ENCODE data around the gene METTL8.

The METTL8 gene

DNA sequence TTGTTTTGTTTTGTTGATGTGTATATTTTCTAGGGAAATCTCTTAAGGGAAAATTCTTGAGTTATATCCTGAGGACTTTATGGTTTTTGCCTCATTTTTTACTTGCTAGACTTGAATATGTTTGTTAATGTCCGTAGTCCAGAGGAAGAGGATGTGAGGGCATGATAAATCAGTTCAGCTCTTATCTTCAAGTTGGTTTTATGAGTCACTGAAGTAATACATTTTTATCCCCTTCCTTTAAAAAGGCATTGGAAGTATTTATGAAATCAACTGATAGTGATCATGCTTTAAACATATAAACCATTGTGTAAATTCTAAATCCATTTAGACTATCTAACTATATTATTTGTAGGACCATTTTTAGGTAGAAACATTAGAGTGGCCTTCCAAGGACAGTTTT lies 44.6 kb upstream of the METTL8 start:
- DNase-seq (ENCODE audit: low read depth), result no peak
- TF ChIP-seq MYC (IDR thresholded peaks at IDR 0.05; ENCODE audit: low read depth, low read length), result no peak
- TF ChIP-seq, protein P1, sequence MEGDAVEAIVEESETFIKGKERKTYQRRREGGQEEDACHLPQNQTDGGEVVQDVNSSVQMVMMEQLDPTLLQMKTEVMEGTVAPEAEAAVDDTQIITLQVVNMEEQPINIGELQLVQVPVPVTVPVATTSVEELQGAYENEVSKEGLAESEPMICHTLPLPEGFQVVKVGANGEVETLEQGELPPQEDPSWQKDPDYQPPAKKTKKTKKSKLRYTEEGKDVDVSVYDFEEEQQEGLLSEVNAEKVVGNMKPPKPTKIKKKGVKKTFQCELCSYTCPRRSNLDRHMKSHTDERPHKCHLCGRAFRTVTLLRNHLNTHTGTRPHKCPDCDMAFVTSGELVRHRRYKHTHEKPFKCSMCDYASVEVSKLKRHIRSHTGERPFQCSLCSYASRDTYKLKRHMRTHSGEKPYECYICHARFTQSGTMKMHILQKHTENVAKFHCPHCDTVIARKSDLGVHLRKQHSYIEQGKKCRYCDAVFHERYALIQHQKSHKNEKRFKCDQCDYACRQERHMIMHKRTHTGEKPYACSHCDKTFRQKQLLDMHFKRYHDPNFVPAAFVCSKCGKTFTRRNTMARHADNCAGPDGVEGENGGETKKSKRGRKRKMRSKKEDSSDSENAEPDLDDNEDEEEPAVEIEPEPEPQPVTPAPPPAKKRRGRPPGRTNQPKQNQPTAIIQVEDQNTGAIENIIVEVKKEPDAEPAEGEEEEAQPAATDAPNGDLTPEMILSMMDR (IDR thresholded peaks at IDR 0.05; ENCODE audit: low read depth, low read length), result no peak
- TF ChIP-seq POLR2A (IDR thresholded peaks at IDR 0.05; ENCODE audit: extremely low read depth, insufficient read length), result no peak
- TF ChIP-seq, protein P2, sequence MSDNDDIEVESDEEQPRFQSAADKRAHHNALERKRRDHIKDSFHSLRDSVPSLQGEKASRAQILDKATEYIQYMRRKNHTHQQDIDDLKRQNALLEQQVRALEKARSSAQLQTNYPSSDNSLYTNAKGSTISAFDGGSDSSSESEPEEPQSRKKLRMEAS (IDR thresholded peaks at IDR 0.05; ENCODE audit: low read depth, low read length), result no peak
- no peak overlapping the region for H3K4me3 ChIP-seq (ENCODE audit: low read depth, low read length)

DNA sequence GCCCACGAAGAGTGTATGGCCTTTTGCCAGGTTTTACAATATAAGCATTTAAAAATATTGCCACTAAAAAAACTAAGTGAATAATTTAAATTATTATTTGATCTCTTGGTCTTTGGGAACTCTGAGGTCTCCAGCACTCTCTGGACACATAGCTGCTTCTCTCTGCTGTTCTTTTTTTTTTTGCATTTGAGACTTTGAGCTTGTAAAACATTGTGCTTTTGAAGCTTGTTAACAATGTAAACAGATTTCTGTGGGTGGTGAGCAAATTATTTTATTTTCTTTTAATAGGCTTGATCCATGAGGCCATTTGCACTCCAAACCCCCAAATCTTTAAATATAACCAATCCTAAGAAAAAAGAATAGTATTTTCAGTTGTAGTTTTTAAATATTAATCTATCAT lies 42.2 kb upstream of the METTL8 start:
- no peak for DNase-seq (ENCODE audit: low read depth)
- TF ChIP-seq POLR2A (IDR thresholded peaks at IDR 0.05; ENCODE audit: extremely low read depth, insufficient read length) (no peak), MYC (IDR thresholded peaks at IDR 0.05; ENCODE audit: low read depth, low read length) (no peak)
- TF ChIP-seq, protein P2 (IDR thresholded peaks at IDR 0.05; ENCODE audit: low read depth, low read length), result no peak
- TF ChIP-seq, protein P1 (IDR thresholded peaks at IDR 0.05; ENCODE audit: low read depth, low read length), result no peak
- no peak overlapping the region for H3K4me3 ChIP-seq (ENCODE audit: low read depth, low read length)

DNA sequence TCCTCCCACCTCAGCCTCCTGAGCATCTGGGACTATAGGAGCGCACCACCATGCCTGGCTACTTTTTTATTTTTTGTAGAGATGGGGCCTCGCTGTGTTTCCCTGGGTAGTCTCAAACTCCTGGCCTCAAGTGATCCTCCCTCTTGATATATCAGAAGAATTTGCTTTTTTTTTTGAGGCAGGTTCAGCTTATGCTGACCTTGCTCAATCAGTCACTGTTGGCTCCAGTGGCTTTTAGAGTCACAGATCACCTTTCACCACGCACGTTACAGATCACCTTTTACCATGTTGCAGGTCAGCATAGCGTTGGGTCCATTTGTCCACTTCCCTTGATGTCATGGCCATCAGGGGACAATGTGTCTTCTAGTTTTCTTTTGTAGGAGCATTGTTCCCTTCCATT lies 36.3 kb upstream of the METTL8 start:
- DNase-seq (ENCODE audit: low read depth), result no peak
- TF ChIP-seq, protein P2 (IDR thresholded peaks at IDR 0.05; ENCODE audit: low read depth, low read length), result no peak
- TF ChIP-seq, protein P1 (IDR thresholded peaks at IDR 0.05; ENCODE audit: low read depth, low read length), result no peak
- TF ChIP-seq POLR2A (IDR thresholded peaks at IDR 0.05; ENCODE audit: extremely low read depth, insufficient read length), result no peak
- TF ChIP-seq MYC (IDR thresholded peaks at IDR 0.05; ENCODE audit: low read depth, low read length), result no peak

DNA sequence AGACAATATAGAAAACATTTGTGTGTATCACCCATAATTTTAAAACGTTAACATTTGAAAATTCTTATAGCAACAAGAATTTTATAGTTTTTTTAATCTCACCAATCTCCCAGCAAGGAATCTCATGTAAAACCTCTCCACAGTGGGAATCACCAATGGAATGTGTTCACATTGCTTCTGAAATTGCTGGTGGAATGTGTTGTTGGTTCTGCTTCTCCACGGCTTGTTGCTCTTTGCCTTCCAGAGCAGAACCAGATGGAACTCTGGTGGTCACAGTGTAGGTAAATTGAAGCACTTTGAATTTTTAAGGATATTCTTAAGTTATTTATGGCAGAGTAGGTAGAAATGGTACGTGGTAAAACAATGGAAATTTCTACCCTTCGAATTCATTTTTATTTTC lies 35.4 kb upstream of the METTL8 start:
- no peak for DNase-seq (ENCODE audit: low read depth)
- no peak for TF ChIP-seq POLR2A (IDR thresholded peaks at IDR 0.05; ENCODE audit: extremely low read depth, insufficient read length)
- TF ChIP-seq MYC (IDR thresholded peaks at IDR 0.05; ENCODE audit: low read depth, low read length), result no peak
- TF ChIP-seq, protein P1 (IDR thresholded peaks at IDR 0.05; ENCODE audit: low read depth, low read length), result no peak
- TF ChIP-seq, protein P2 (IDR thresholded peaks at IDR 0.05; ENCODE audit: low read depth, low read length), result no peak
- H3K4me3 ChIP-seq (ENCODE audit: low read depth, low read length), result no peak overlapping the region

More for the DNA sequence above, 36.3 kb upstream of the METTL8 start:
- no peak overlapping the region for H3K4me3 ChIP-seq (ENCODE audit: low read depth, low read length)

DNA sequence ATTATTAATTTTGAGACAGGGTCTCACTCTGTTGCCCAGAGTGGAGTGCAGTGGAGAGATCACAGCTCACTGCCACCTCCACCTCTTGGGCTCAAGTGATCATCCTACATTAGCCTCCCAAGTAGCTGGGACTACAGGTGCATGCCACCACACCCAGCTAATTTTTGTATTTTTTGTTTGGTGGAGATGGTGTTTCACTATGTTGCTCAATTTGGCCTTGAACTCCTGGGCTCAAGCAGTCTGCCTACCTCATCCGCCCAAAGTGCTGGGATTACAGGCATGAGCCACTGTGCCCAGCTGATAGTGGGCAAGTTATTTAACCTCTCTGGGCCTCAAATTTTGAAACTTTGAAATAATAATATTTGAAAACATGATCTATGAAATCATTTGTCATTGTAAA lies 26.7 kb upstream of the METTL8 start:
- no peak for DNase-seq (ENCODE audit: low read depth)
- no peak for TF ChIP-seq POLR2A (IDR thresholded peaks at IDR 0.05; ENCODE audit: extremely low read depth, insufficient read length)
- TF ChIP-seq, protein P1 (IDR thresholded peaks at IDR 0.05; ENCODE audit: low read depth, low read length), result no peak
- TF ChIP-seq, protein P2 (IDR thresholded peaks at IDR 0.05; ENCODE audit: low read depth, low read length), result no peak

DNA sequence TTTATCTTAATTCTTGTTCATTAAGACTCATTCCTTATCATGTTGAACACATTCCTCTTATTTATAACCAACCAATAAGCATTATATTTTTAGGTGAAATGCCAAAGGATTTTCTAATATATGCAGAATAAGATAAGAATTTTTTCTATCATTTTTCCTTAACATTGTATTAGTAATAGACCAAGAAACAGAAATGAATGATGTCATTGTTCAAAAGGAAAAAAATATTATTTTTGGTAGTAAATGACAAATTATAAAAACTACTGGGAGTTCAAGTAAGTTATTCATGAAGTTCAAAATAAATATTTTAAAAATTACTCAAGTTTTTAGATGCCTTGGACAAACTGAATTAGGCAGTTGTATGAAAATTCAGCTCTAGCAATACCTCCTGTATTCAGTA lies 25.7 kb upstream of the METTL8 start:
- H3K4me3 ChIP-seq (ENCODE audit: low read depth, low read length), result no peak overlapping the region
- DNase-seq (ENCODE audit: low read depth), result no peak
- TF ChIP-seq, protein P2 (IDR thresholded peaks at IDR 0.05; ENCODE audit: low read depth, low read length), result no peak
- TF ChIP-seq MYC (IDR thresholded peaks at IDR 0.05; ENCODE audit: low read depth, low read length) (no peak), POLR2A (IDR thresholded peaks at IDR 0.05; ENCODE audit: extremely low read depth, insufficient read length) (no peak)
- TF ChIP-seq, protein P1 (IDR thresholded peaks at IDR 0.05; ENCODE audit: low read depth, low read length), result no peak

More for the DNA sequence above, 26.7 kb upstream of the METTL8 start:
- H3K4me3 ChIP-seq (ENCODE audit: low read depth, low read length), result no peak overlapping the region

Measured in NB4 (cell line).